ENCODE measurements around the gene HK1. TPM values are rescaled to one million over a fixed set of nuclear protein-coding genes. Genes with fewer than 3 reads are reported as not detected.

The HK1 gene
- total and polyA plus RNA-seq, 2 donors (not counting 1 experiment from before 2014, with no cell fraction given), result 24.7 to 40.8 TPM

- Histone ChIP-seq H3K9ac (ENCODE audit: low read length) (no peak overlapping the region), H3K4me1 (ENCODE audit: control insufficient read depth in 2 of 2, insufficient read depth in 2 of 2, low read length in 2 of 2) (no peaks in the 10 kb centered on the region), H3K36me3 (replicated peaks in 1 of 2; ENCODE audit: control extremely low read depth in 1 of 2, control insufficient read depth in 1 of 2, extremely low read depth in 1 of 2, insufficient read depth in 2 of 2, low read length in 1 of 2) (peaks cover 13 to 52% of the 10 kb centered on the region in 2 experiments), H3K27me3 (replicated peaks in 1 of 4; ENCODE audit: control extremely low read depth in 1 of 4, control insufficient read depth in 3 of 4, insufficient read depth in 4 of 4, low read length in 3 of 4) (no peaks in the 10 kb centered on the region), H3K4me2 (replicated peaks; ENCODE audit: low read depth, low read length, poor library complexity, severe bottlenecking) (no peak overlapping the region), H3K79me2 (ENCODE audit: control insufficient read depth, insufficient read depth, low read length) (peaks cover 4% of the 10 kb centered on the region), H3K9me3 (ENCODE audit: control extremely low read depth in 1 of 3, control insufficient read depth in 2 of 3, insufficient read depth in 1 of 3, low read length in 2 of 3) (no peaks in the 10 kb centered on the region), H3K4me3 (ENCODE audit: control extremely low read depth in 1 of 5, extremely low read depth in 1 of 5, insufficient read depth in 1 of 5, low read depth in 2 of 5, low read length in 4 of 5) (no peak overlapping the region), H4K20me1 (ENCODE audit: control insufficient read depth, insufficient read depth, low read length, poor library complexity, severe bottlenecking) (no peaks in the 10 kb centered on the region), H3K27ac (ENCODE audit: low read length in 2 of 2) (no peak overlapping the region), H2AFZ (ENCODE audit: insufficient read depth, low read depth, low read length, poor library complexity, severe bottlenecking) (no peak overlapping the region)
- TF ChIP-seq, protein P1, sequence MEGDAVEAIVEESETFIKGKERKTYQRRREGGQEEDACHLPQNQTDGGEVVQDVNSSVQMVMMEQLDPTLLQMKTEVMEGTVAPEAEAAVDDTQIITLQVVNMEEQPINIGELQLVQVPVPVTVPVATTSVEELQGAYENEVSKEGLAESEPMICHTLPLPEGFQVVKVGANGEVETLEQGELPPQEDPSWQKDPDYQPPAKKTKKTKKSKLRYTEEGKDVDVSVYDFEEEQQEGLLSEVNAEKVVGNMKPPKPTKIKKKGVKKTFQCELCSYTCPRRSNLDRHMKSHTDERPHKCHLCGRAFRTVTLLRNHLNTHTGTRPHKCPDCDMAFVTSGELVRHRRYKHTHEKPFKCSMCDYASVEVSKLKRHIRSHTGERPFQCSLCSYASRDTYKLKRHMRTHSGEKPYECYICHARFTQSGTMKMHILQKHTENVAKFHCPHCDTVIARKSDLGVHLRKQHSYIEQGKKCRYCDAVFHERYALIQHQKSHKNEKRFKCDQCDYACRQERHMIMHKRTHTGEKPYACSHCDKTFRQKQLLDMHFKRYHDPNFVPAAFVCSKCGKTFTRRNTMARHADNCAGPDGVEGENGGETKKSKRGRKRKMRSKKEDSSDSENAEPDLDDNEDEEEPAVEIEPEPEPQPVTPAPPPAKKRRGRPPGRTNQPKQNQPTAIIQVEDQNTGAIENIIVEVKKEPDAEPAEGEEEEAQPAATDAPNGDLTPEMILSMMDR (IDR thresholded peaks at IDR 0.05), result no peak
- no peak for TF ChIP-seq EZH2 (IDR thresholded peaks at IDR 0.05; ENCODE audit: borderline replicate concordance, insufficient read depth, low read depth, low read length, poor library complexity, severe bottlenecking)
- H3K9me3 Mint-ChIP-seq (ENCODE audit: insufficient read depth), result no peaks in the 10 kb centered on the region
- 100% methylated on average over 1 of the region's 2 CpGs for WGBS (ENCODE audit: insufficient coverage)
- intact Hi-C loops (cut with micrococcal nuclease), result no loop called here
- no peak overlapping the region for H3K4me3 Mint-ChIP-seq
- peak overlapping the region; percentile 2 for H3K27ac Mint-ChIP-seq
- no peaks in the 10 kb centered on the region for H3K27me3 Mint-ChIP-seq
- H3K4me1 Mint-ChIP-seq, result peaks cover 14% of the 10 kb centered on the region
- ChIA-PET CTCF (no interaction called here), POLR2A (no interaction called here)
- ATAC-seq (ENCODE audit: low read depth) (no peak), DNase-seq (no peak)
Observed at GRCh38 chr10:69374931-69375306, 96.6 kb downstream of the HK1 start.

- H3K36me3 ChIP-seq (replicated peaks in 1 of 2; ENCODE audit: control extremely low read depth in 1 of 2, control insufficient read depth in 1 of 2, extremely low read depth in 1 of 2, insufficient read depth in 2 of 2, low read length in 1 of 2), result peaks cover 11 to 52% of the 10 kb centered on the region in 2 experiments
- H3K79me2 ChIP-seq (ENCODE audit: control insufficient read depth, insufficient read depth, low read length), result no peaks in the 10 kb centered on the region
- ATAC-seq (ENCODE audit: low read depth) (no peak), DNase-seq (no peak)
- ChIA-PET CTCF (interaction anchor here (0.8 kb wide), 1 partner anchor 15 kb away, joined by 3 read pairs; no protein-coding TSS in a partner anchor), POLR2A (no interaction called here)
- WGBS (ENCODE audit: insufficient coverage), result 57% methylated on average over 17 of the region's 19 CpGs
- Mint-ChIP-seq H3K27ac (no peak overlapping the region), H3K9me3 (ENCODE audit: insufficient read depth) (no peaks in the 10 kb centered on the region), H3K27me3 (no peaks in the 10 kb centered on the region), H3K4me1 (peaks cover 14% of the 10 kb centered on the region), H3K4me3 (no peak overlapping the region)
- H4K20me1 ChIP-seq (ENCODE audit: control insufficient read depth, insufficient read depth, low read length, poor library complexity, severe bottlenecking), result no peaks in the 10 kb centered on the region
- H3K4me1 ChIP-seq (ENCODE audit: control insufficient read depth in 2 of 2, insufficient read depth in 2 of 2, low read length in 2 of 2), result no peaks in the 10 kb centered on the region
- no peak overlapping the region for H3K4me3 ChIP-seq (ENCODE audit: control extremely low read depth in 1 of 5, extremely low read depth in 1 of 5, insufficient read depth in 1 of 5, low read depth in 2 of 5, low read length in 4 of 5)
- no peaks in the 10 kb centered on the region for H3K9me3 ChIP-seq (ENCODE audit: control extremely low read depth in 1 of 3, control insufficient read depth in 2 of 3, insufficient read depth in 1 of 3, low read length in 2 of 3)
- intact Hi-C loops (cut with micrococcal nuclease), result no loop called here
- no peak overlapping the region for H3K27ac ChIP-seq (ENCODE audit: low read length in 2 of 2)
- H3K4me2 ChIP-seq (replicated peaks; ENCODE audit: low read depth, low read length, poor library complexity, severe bottlenecking), result no peak overlapping the region
- H2AFZ ChIP-seq (ENCODE audit: insufficient read depth, low read depth, low read length, poor library complexity, severe bottlenecking), result no peak overlapping the region
- H3K27me3 ChIP-seq (replicated peaks in 1 of 4; ENCODE audit: control extremely low read depth in 1 of 4, control insufficient read depth in 3 of 4, insufficient read depth in 4 of 4, low read length in 3 of 4), result no peaks in the 10 kb centered on the region
- TF ChIP-seq EZH2 (IDR thresholded peaks at IDR 0.05; ENCODE audit: borderline replicate concordance, insufficient read depth, low read depth, low read length, poor library complexity, severe bottlenecking), result no peak
- TF ChIP-seq, protein P1 (IDR thresholded peaks at IDR 0.05), result no peak
- H3K9ac ChIP-seq (ENCODE audit: low read length), result no peak overlapping the region
Observed at GRCh38 chr10:69375307-69376151, 97.2 kb downstream of the HK1 start.
